ENCODE data around the gene BTF3L4.

BTF3L4 gene

DNA sequence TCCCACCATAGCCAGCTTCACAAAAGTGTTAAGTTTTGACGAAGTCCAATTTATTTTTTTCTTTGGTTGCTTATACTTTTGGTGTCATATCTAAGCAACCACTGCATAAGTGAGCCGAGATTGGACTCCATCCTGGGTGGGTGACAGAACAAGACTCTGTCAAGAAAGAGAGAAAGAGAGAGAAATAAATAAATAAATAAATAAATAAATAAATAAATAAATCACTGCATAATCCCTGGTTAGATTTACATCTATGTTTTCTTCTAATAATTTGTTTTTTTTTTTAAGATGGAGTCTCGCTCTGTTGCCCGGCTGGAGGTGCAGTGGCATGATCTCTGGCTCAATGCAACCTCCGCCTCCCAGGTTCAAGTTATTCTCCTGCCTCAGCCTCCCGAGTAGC, 67.5 kb downstream of the BTF3L4 start:
- no peak for DNase-seq (ENCODE audit: low read depth)
- H3K4me3 ChIP-seq (ENCODE audit: low read depth, low read length) = no peak overlapping the region
- TF ChIP-seq, protein P1, sequence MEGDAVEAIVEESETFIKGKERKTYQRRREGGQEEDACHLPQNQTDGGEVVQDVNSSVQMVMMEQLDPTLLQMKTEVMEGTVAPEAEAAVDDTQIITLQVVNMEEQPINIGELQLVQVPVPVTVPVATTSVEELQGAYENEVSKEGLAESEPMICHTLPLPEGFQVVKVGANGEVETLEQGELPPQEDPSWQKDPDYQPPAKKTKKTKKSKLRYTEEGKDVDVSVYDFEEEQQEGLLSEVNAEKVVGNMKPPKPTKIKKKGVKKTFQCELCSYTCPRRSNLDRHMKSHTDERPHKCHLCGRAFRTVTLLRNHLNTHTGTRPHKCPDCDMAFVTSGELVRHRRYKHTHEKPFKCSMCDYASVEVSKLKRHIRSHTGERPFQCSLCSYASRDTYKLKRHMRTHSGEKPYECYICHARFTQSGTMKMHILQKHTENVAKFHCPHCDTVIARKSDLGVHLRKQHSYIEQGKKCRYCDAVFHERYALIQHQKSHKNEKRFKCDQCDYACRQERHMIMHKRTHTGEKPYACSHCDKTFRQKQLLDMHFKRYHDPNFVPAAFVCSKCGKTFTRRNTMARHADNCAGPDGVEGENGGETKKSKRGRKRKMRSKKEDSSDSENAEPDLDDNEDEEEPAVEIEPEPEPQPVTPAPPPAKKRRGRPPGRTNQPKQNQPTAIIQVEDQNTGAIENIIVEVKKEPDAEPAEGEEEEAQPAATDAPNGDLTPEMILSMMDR (IDR thresholded peaks at IDR 0.05; ENCODE audit: low read depth, low read length, missing control alignments) = no peak

GRCh38 chr1:52125736-52126359, 69.8 kb downstream of the BTF3L4 start:
- DNase-seq (ENCODE audit: low read depth) = no peak
- TF ChIP-seq, protein P1 (IDR thresholded peaks at IDR 0.05; ENCODE audit: low read depth, low read length, missing control alignments) = no peak
- no peak overlapping the region for H3K4me3 ChIP-seq (ENCODE audit: low read depth, low read length)

GRCh38 chr1:52127181-52128180, 71.4 kb downstream of the BTF3L4 start:
- H3K4me3 ChIP-seq (ENCODE audit: low read depth, low read length) = no peak overlapping the region
- DNase-seq (ENCODE audit: low read depth) = no peak
- TF ChIP-seq, protein P1 (IDR thresholded peaks at IDR 0.05; ENCODE audit: low read depth, low read length, missing control alignments) = peak; percentile 52

DNA sequence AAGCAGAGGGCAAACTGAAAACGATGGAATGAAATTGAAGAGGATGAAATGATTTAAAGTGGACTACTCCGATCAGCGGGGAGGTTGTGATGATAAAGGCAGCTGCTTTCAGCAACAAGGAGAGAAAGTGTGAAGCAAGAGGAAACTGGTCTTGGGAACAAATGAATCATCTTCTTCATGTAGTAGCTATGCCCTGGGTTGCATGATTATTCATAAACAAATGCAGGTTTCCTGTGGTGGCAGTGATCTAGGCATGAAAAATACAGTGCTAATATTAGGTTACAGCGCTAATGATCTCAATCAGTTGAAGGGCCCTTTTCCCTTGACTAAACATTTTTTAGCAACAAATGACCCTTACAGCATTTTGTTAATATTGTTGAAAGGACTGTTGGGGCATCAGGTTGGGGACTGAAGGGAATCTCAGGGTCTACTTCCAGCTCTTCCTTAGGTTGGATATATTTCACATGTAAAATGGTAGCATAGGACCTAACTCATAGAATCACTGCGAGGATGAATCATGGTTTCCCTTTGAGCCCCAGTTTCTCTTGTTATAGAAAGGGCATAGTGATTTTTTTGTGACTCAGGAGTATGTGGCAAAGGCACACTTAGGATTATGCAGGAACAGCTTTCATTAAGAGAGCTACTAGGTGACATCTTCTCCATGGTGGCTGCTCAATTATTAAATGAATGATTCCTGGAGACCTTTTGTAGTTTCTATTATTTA, 83.9 kb downstream of the BTF3L4 start:
- H3K4me3 ChIP-seq (ENCODE audit: low read depth, low read length) = no peak overlapping the region
- DNase-seq (ENCODE audit: low read depth) = peak; percentile 48
- TF ChIP-seq, protein P1 (IDR thresholded peaks at IDR 0.05; ENCODE audit: low read depth, low read length, missing control alignments) = no peak

Measured in GM12864 (cell line).